IgD-negative memory B cell (primary cell): Measurements from ENCODE around the gene CYSRT1. TPM values are rescaled to one million over a fixed set of nuclear protein-coding genes. Genes with fewer than 3 reads are reported as not detected.
A peak's percentile ranks its signal among the peaks of the same experiment; 100 is the strongest.

Source experiments
- H3K27ac Mint-ChIP-seq, 3 donors: one replicate each; pipeline ENCODE4 v1.8.0; 2020 to 2022; ENCODE audit warnings: mild to moderate bottlenecking in 3 of 3, mixed read lengths in 3 of 3, moderate library complexity in 1 of 3
- H3K27me3 Mint-ChIP-seq: one replicate; pipeline ENCODE4 v1.8.0; 2021; ENCODE audit warnings: mixed read lengths
- H3K36me3 Mint-ChIP-seq: one replicate; pipeline ENCODE4 v1.8.0; 2020; ENCODE audit warnings: mild to moderate bottlenecking, mixed read lengths
- H3K4me1 Mint-ChIP-seq, 3 donors: one replicate each; pipeline ENCODE4 v1.8.0; 2020 to 2022; ENCODE audit warnings: mixed read lengths in 3 of 3, mild to moderate bottlenecking in 1 of 3
- H3K4me3 Mint-ChIP-seq, 4 donors: one replicate each; pipeline ENCODE4 v1.8.0; 2020 to 2022; ENCODE audit warnings: mild to moderate bottlenecking in 4 of 4, mixed read lengths in 4 of 4, moderate library complexity in 3 of 4
- H3K9me3 Mint-ChIP-seq, 3 donors: one replicate each; pipeline ENCODE4 v1.8.0; 2020 to 2021; ENCODE audit warnings: mixed read lengths in 3 of 3, mild to moderate bottlenecking in 1 of 3
- polyA plus RNA-seq: library from polyadenylated mRNA; unstranded; fragments of 300-500 nt; fragmentation: Illumina TruSeq; gene quantifications from one replicate; pipeline ENCODE4 v1.2.3, GENCODE V29; 2021

CYSRT1 gene
- polyA plus RNA-seq, 1 donor from 2014 or later, result not detected

DNA sequence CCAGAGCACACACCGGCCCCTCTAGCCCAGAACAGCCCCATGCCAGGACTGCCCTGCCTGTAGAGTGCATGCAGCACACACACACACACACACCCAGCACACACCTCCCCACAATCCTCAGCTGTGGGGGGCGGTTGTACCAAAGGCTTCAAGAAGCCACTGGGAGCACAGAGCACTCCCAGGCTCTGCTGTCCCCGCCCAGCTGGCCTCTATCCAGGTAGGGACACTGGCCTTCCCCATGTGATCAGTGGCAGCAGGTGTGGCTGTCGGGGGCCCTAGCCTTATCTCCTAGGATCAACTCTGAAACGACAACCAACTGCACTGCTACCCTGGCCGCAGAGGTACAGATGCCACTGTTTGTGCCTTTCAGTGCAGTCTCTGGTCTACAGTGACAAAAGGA, 38.6 kb upstream of the CYSRT1 start:
- no peaks in the 10 kb centered on the region for H3K27me3 Mint-ChIP-seq
- peaks cover 4 to 27% (median 14%) of the 10 kb centered on the region in 3 donors for H3K4me1 Mint-ChIP-seq
- H3K9me3 Mint-ChIP-seq, result no peaks in the 10 kb centered on the region
- peaks cover 2% of the 10 kb centered on the region for H3K36me3 Mint-ChIP-seq
- peak overlapping the region in 1 of 3 donors; percentile 85 for H3K27ac Mint-ChIP-seq
- H3K4me3 Mint-ChIP-seq, result peak overlapping the region; percentile 79 to 95 (median 89)

DNA sequence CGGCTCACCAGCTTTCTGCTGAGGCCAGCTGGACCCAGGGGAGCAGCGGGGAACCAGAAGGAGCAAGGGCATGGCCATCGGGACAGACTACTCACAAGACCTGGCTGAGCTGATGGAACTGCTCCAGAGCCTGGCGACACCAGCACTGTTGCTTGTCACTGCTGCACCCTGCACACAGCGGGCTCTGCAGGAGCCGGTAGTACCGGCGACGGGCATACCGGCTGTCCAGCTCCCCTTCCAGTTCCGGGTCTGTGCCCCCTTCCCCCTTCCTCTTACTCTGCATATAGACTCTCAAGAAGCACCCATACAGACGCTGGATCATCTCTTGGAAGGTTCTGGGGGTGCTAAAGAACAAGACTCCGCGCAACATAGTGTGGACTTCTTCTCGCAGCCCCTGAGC, 37.6 kb upstream of the CYSRT1 start:
- Mint-ChIP-seq H3K4me1 (peaks cover 4 to 27% (median 14%) of the 10 kb centered on the region in 3 donors), H3K9me3 (no peaks in the 10 kb centered on the region), H3K27ac (peak overlapping the region; percentile 85 to 96 (median 93)), H3K27me3 (no peaks in the 10 kb centered on the region), H3K36me3 (peaks cover 2% of the 10 kb centered on the region), H3K4me3 (peak overlapping the region; percentile 85 to 95 (median 94))

DNA sequence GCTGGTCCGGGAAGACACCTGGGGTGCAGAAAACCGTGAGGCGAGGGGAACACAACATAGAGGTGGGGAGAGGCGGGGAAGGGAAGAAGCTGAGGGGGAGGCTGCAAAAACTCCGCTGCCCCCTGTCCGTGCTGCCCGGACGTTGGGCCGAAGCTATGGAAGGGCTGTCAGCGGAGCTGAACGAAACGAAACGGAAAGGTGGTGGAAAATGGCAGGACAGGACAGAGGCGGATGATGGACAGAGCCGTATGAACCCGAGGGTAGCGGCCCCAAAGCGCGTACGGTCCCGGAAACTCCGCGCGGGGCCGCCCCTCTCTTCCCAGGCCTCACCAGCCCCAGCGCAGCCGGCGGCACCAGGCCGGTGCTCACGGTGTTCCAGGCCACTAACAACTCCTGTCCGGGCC, 36.9 kb upstream of the CYSRT1 start:
- Mint-ChIP-seq H3K36me3 (peaks cover 2% of the 10 kb centered on the region), H3K9me3 (no peaks in the 10 kb centered on the region), H3K4me1 (peaks cover 4 to 27% (median 14%) of the 10 kb centered on the region in 3 donors), H3K27ac (peak overlapping the region; percentile 85 to 96 (median 93)), H3K4me3 (peak overlapping the region; percentile 85 to 95 (median 94)), H3K27me3 (no peaks in the 10 kb centered on the region)

DNA sequence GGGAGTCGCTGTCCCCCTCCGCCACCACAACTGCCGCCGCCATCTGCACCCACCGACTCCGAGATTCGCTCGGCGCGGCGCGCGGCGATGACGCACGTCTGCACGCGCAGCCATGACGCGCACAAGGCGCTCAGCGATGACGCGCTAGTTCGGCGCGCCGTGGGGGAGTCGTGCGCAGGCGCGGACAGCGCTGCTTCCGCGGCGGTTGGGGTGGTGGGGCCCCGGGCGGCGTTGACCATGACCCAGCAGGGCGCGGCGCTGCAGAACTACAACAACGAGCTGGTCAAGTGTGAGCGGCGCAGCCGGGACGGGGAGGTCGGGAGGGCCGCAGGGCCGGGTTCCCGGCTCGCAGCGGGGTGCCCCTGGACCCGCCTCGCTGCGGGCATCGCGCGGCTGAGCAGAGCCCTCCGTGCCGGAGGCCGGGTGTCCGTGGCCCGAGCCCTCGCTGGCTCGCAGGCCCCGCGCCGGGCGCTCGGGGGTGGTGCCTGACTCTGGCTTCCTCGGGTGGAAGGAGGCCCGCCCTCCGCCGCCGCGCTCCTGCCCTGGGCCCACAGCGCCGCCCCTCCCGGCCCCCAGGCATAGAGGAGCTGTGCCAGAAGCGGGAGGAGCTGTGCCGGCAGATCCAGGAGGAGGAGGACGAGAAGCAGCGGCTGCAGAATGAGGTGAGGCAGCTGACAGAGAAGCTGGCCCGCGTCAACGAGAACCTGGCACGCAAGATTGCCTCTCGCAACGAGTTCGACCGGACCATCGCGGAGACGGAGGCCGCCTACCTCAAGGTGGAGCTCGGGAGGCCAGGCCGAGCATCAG, 36.3 kb upstream of the CYSRT1 start, which contains the start of the genes ANAPC2 and SSNA1:
ANAPC2 (minus strand) TSS at position 71 of the 807 bp plus-strand sequence; CDS start at position 43, 28 bp downstream.
SSNA1 (plus strand) TSS at position 187 of the 807 bp plus-strand sequence; CDS start at position 238, 51 bp downstream.
- peak within 1 kb of the TSS; percentile 85 to 97 (median 93) for H3K27ac Mint-ChIP-seq
- peaks cover 4 to 27% (median 14%) of the 10 kb centered on the region in 3 donors for H3K4me1 Mint-ChIP-seq
- H3K9me3 Mint-ChIP-seq, result no peaks in the 10 kb centered on the region
- peaks cover under 1% of the 10 kb centered on the region for H3K36me3 Mint-ChIP-seq
- H3K4me3 Mint-ChIP-seq, result peak within 1 kb of the TSS; percentile 85 to 97 (median 95)
- H3K27me3 Mint-ChIP-seq, result no peaks in the 10 kb centered on the region

DNA sequence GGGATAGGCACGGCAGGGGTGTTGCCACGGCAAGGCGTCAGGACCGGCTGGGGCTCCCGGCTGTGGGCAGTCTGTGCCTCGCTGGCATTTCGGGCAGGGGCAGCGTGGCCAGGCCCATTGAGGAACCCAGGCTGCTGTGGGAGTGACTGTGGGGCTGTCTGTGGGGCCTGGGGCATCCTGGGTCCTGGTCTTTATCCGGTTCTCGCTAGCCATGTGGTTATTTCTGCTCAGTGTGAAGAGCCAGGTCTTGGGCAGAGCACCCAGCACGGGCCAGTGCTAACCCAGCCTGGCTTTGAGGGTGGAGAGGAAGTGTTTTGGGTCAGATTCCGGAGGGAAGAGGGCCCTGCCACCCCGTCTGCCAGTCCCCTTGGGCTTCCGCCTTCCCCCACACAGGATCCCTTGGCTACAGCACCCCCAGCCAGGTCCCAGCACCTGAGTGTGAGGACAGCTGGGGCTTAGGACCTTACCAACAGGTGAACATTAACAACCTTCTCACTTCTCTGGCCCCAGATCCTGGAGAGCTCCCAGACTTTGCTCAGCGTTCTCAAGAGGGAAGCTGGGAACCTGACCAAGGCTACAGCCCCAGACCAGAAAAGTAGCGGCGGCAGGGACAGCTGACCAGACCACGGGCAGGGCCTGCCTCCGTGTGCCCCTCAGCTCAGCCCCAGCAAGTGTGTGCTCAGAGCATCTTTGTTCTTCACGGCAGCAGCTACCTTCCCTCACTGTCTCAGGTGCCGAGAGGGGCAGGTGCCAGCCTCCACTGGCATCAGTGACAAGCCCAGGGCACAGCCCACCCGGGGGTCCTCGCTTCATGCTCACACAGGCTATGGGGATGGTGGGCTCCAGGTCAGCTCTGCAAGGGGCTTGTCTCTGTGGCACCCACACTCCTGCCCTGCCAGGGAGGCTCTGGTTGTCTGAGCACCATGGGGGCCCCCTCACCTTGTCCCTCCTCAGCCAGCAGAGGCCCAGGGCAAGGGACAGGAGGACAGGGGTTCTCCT, 35.4 kb upstream of the CYSRT1 start:
- Mint-ChIP-seq H3K27ac (peak overlapping the region; percentile 85 to 97 (median 93)), H3K27me3 (no peaks in the 10 kb centered on the region), H3K36me3 (no peaks in the 10 kb centered on the region), H3K4me1 (peaks cover 4 to 27% (median 14%) of the 10 kb centered on the region in 3 donors), H3K9me3 (no peaks in the 10 kb centered on the region), H3K4me3 (peak overlapping the region; percentile 85 to 97 (median 93))

DNA sequence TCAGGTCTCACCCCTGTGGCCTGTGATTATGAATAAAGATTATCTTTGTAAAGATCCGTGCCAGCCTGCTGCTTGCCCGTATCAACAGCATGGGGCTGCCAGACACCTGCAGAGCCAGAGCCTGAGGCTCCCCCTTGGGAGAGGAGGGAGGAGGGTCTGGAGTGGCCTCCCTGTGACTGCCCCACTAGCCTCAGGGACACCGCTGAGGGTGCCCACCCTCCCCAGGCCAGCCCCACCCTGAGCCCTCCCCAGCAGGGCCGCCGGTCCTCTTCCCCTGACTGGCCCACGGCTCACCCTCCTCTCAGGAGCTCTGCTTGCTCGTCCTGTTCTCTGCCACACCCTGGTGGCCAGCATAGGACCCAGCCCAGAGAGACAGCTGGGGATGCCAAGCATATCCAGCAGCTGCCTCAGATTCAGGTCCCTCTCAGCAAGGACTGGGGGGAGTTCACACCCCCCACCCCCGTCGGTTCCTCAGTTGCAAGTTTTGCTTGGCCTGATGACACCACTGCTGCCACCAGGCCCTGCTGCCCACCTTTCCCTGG, 34.6 kb upstream of the CYSRT1 start:
- peak overlapping the region in 2 of 4 donors; percentile 22 to 81 for H3K4me3 Mint-ChIP-seq
- H3K27ac Mint-ChIP-seq, result peak overlapping the region in 1 of 3 donors; percentile 65
- no peaks in the 10 kb centered on the region for H3K27me3 Mint-ChIP-seq
- H3K9me3 Mint-ChIP-seq, result no peaks in the 10 kb centered on the region
- peaks cover 4 to 27% (median 14%) of the 10 kb centered on the region in 3 donors for H3K4me1 Mint-ChIP-seq
- H3K36me3 Mint-ChIP-seq, result no peaks in the 10 kb centered on the region

DNA sequence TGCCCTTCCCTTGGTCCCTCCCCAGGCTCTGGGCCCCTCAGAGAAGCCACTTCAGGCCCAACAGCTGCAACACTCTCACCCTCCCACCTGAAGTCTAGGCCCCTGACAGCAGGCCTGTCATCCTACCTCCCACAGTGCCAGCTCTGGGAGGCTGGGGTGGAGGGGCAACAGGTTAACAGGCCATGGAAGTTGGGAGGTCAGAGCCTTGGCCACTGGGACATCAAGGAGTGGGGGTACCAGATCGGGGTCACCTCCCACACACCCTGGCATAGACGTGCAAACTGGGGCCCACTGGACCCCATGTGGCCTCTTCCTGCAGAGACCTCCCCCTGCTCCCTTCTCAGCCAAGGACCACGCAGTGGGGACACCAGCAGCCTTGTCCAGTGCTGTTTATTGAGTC, 33.7 kb upstream of the CYSRT1 start:
- Mint-ChIP-seq H3K27ac (peak overlapping the region in 2 of 3 donors; percentile 39 to 65), H3K27me3 (no peaks in the 10 kb centered on the region), H3K36me3 (no peaks in the 10 kb centered on the region), H3K9me3 (no peaks in the 10 kb centered on the region), H3K4me1 (peaks cover 4 to 25% (median 14%) of the 10 kb centered on the region in 3 donors), H3K4me3 (peak overlapping the region in 1 of 4 donors; percentile 81)

DNA sequence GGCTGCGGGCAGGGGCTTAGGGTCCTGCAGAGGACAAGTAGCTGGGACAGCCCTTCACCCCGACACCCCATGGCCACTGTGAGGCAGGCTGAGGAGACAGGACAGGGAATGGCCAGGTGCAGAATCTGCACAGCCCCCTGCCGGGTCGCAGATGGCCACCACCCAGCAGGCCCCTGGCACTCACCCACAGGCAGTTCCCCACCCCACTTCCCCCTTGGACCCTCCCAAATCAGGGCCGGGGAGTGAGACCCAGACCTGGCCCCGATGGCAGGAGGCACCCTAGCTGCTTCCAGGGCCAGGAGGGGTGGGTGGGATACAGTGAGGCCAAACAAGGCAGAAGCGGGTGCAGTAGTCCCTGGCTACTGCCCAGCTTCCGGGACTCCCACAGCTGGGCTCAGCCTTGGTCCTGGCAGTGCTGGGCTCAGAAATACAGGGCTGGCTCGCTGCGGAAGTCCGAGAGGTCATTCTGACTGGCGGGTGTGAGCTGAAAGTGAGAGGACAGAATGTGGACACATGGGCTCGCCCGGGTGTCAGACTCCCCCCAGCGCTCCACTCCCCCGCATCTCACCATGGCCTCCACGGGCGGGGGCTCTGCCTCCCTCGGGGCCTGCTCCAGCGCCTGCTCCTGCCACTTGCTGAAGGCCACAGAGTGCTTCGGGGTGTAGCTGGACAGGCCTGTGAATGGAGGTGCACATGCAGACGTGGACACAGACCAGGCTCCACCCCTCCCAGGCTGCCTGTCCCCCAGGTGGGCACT, 33.1 kb upstream of the CYSRT1 start:
- no peak overlapping the region for H3K4me3 Mint-ChIP-seq
- H3K27me3 Mint-ChIP-seq, result no peaks in the 10 kb centered on the region
- H3K27ac Mint-ChIP-seq, result peak overlapping the region in 1 of 3 donors; percentile 65
- peaks cover 4 to 21% (median 13%) of the 10 kb centered on the region in 3 donors for H3K4me1 Mint-ChIP-seq
- no peaks in the 10 kb centered on the region for H3K9me3 Mint-ChIP-seq
- H3K36me3 Mint-ChIP-seq, result no peaks in the 10 kb centered on the region

DNA sequence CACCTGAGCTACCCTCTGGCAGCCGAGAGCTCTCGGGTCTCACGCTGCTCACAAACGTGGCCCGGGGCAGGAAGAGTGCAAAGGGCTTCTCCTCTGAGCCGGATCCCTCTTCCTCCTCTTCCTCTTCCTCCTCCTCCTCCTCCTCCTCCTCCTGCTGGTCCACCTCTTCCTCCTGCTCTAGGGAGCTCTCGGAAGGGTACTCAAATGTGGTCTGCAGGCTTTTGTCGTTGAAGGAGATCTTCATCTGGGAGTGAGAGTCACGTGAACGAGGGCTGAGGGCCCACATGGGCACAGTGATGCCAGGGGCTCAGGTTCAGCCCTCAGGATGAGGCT, 32.6 kb upstream of the CYSRT1 start:
- no peak overlapping the region for H3K4me3 Mint-ChIP-seq
- no peaks in the 10 kb centered on the region for H3K9me3 Mint-ChIP-seq
- no peaks in the 10 kb centered on the region for H3K36me3 Mint-ChIP-seq
- no peak overlapping the region for H3K27ac Mint-ChIP-seq
- H3K27me3 Mint-ChIP-seq, result no peaks in the 10 kb centered on the region
- H3K4me1 Mint-ChIP-seq, result peaks cover 4 to 16% (median 7%) of the 10 kb centered on the region in 3 donors

DNA sequence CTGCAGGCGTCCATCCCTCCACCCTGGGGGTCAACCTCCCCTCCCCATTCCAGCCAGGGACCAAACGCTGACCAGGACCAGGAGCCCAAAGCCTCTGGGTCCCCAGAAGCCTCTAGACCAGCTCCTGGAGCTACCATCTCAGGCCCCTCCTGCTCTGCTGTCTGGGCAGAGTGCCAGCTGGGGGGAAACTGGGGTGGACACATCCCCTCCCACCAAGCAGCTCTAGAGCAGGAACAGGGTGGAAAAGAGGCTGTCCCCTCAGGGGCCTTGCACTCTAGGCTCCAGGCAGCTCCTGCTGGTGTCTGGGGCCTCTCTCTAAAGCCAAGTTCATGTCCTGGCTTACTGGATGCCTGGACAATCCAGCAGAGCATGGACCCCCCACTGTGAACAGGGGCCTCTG, 32.1 kb upstream of the CYSRT1 start:
- Mint-ChIP-seq H3K4me3 (no peak overlapping the region), H3K36me3 (no peaks in the 10 kb centered on the region), H3K27me3 (no peaks in the 10 kb centered on the region)

DNA sequence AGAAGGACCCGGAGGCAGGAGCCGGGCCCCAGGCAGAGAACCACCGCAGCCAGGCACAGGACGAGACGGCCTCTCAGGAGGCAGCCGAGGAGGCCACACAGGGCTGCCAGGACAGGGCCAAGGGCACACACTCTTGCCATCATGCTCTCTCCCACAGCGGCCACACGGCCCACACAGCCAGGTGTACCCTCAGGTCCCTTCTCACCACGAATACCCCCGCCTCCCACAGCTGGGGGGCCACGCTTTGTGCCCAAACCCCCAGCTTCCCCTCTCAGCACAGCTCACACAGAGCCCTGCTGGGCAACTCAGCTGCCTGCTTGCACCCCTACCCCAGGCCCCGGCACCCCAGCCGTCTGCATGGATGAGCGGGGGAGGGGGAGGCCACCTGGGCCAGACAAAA, 31.2 kb upstream of the CYSRT1 start:
- Mint-ChIP-seq H3K9me3 (no peaks in the 10 kb centered on the region), H3K36me3 (no peaks in the 10 kb centered on the region), H3K4me1 (peaks cover 0 to 11% (median 5%) of the 10 kb centered on the region in 3 donors), H3K4me3 (no peak overlapping the region), H3K27me3 (no peaks in the 10 kb centered on the region), H3K27ac (no peak overlapping the region)

More for the DNA sequence above, 32.1 kb upstream of the CYSRT1 start:
- H3K27ac Mint-ChIP-seq, result no peak overlapping the region
- H3K4me1 Mint-ChIP-seq, result peaks cover 4 to 12% (median 5%) of the 10 kb centered on the region in 3 donors
- no peaks in the 10 kb centered on the region for H3K9me3 Mint-ChIP-seq

DNA sequence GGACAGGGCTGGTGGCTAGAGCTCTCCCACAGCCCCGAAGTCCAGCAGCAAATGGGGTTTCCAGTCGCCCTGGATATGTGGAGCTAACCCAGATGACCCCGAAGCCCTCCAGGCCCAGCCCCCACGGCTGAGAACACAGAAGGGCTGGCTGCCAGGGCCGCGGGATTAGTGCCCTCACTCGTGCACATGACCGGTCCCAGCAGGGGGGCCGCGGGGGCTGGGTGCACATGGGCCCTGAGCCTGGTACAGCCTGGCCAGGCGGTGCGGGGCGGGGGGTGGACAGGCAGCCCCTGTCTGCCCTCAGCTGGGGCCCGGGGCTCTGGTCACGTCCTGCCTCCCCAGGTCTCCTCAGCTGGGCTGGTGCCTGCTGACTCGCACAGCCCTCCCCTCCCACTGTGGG, 30.6 kb upstream of the CYSRT1 start:
- H3K4me3 Mint-ChIP-seq, result no peak overlapping the region
- no peaks in the 10 kb centered on the region for H3K9me3 Mint-ChIP-seq
- peaks cover 0 to 7% (median under 1%) of the 10 kb centered on the region in 3 donors for H3K4me1 Mint-ChIP-seq
- H3K36me3 Mint-ChIP-seq, result no peaks in the 10 kb centered on the region
- no peak overlapping the region for H3K27ac Mint-ChIP-seq
- H3K27me3 Mint-ChIP-seq, result no peaks in the 10 kb centered on the region

DNA sequence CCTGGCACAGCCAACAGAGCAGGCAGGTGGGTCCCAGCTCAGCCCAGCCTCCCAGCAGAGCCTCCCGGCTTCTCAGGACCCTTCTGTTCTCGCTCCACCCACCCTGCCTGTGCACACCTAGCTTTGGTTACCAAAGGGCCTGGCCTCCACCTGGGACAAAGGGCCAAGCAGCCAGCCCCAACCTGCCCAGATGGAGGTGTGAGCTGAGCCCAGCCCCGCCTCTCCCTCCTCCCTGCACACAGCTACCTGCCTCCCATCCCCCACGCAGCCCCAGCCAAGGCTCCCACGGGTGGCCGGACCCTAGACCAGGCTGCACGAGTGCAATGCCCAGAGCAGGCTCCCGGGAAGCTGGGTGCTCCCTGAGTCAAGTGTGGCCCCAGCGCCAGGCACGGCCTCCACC, 30.1 kb upstream of the CYSRT1 start:
- H3K4me3 Mint-ChIP-seq, result peak overlapping the region in 1 of 4 donors; percentile 63
- no peaks in the 10 kb centered on the region for H3K36me3 Mint-ChIP-seq
- H3K27me3 Mint-ChIP-seq, result no peaks in the 10 kb centered on the region
- peak overlapping the region in 1 of 3 donors; percentile 80 for H3K27ac Mint-ChIP-seq
- H3K4me1 Mint-ChIP-seq, result peaks cover 0 to 4% (median 0%) of the 10 kb centered on the region in 3 donors
- no peaks in the 10 kb centered on the region for H3K9me3 Mint-ChIP-seq
